SKM-1 (cell line): ENCODE data around the gene PTPN14.

ENCODE experiments used
- DNase-seq: peaks from one replicate; lab custom pipeline; 2025; ENCODE audit not compliant: unreplicated experiment; lab: John Stamatoyannopoulos, UW

Gene PTPN14

DNA sequence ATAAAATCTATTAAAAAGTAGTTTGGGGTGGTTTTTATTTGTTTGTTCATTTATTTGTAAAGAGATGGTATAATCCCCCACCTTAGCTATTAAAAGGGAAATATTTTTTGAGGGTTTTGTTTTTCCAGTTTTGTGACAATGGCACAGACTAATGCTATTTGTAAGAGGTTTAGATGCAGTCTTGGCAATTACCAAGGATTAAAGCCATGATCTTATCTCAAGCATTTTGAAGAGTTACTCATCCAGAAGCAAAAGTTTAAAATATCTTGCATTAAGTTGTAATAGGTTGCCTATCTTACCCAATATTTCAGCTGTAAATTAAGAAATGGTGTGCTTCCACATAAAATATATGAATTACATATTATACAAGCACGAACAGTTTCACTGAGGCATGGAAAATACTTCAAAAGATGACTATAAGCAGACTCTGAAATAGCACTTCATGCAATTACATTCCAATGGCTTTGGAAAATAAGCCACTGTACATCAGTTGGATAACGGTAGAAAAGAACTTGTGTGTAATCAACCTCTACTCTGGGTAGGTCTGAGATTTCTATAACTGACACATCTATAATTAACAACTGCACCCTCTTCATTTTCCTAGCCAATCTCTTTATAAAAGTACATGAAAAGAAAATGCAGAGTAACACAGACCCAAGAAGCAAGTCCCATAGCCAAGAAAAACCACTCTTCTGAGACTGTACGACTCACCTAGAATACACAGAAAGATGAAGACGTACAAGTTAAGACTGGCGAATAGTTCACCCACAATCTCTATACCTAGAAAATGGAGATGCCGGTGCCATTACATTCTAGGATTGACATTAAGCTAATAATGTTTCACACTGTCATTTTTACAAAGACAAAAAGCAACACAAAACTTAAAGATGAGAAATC, 95.2 kb downstream of the PTPN14 start:
- no peak for DNase-seq

DNA sequence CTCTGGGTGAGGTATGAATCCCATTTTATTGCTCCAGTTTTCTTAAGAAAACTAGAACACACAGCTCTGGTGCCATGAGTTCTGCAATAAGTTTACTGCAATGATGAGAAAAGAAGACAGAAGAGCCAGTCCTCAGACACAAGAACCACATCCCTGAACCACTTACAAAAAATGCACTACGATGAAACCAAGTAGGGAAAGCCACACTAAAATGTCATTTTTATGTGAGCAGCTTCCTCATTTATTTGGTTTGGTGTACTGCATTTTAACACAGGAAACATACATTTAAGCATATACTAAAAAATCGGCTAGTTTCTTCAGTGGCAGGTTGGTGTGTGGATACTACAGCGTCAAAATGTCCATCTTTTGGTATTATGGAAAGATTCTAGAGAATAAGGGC, 95.9 kb downstream of the PTPN14 start:
- DNase-seq = peak; percentile 25

- no peak for DNase-seq
Measured at GRCh38 chr1:214454569-214455396, 96.6 kb downstream of the PTPN14 start.

DNA sequence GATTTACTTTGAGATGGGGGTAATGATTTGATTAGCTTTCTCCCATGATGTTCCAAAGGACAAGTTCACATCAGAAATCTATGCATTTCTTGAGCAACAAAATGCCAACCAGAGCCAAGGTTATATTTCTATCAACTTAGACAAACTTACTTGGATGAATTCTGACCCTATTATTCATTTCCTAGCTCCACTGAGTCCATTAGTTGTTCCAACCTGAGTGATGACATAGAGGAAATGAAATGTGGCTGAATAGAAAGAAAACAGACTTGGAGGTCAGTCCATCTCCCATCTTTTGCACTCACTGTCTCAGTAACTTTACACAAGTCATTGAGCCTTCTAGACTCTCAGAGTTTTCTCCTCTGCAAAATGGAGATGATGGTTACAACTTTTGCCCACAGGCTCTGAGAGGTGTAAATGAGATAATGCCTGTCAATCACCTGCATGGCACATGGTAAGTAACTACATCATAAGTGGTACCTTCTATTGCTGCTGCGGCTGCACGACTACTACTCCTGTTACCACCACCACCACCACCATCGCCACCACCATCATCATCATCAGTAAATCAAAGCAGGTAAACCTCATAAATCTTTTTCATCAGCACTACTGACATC, 98.2 kb downstream of the PTPN14 start:
- DNase-seq = no peak

DNA sequence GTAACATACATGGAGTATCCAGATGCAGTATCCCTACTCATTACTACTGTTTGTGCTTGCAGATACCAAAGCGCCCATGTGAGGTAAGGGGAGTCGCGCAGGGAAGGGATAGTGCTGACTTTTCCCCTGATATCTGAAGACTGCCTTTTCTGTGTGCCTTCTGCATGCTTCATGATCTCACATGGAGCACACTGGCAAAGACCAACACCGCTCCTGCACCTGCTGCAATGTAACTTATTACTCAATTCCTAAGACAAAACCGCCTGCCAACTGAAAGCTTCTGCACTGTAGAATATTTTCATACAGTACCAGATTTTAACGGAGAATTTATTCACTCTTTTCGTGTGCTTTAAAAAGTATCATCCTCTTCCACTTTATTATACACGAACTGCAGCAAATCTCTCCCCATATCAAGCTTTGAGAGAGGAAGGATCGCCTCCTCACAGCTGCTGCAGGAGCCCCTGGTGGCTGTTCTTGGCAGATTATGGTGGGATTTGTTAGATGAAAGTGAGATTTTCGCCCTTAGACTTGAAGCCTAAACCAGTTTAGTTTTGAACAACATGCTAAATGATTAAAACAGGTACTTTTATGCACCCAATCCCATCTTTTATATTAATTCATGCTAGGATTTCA, 99.1 kb downstream of the PTPN14 start:
- no peak for DNase-seq

DNA sequence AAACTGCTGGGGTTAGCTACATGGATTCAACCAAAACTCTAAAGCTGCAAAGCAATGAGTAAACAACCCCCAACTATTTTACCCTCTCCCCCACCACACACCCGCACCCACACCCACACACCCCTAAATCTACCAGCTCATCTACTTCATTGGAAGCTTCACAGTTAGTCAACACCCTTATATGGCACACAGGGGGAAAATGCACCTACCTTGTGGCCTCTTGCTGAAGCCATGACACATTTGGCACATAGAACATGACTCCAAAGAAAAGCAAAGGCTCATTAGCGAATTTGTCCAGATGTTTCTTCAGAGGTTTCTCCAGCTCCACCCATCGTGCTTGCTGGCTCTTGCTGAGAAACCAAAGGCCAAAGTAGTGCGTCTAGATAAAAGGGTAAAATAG, 99.8 kb downstream of the PTPN14 start:
- no peak for DNase-seq

DNA sequence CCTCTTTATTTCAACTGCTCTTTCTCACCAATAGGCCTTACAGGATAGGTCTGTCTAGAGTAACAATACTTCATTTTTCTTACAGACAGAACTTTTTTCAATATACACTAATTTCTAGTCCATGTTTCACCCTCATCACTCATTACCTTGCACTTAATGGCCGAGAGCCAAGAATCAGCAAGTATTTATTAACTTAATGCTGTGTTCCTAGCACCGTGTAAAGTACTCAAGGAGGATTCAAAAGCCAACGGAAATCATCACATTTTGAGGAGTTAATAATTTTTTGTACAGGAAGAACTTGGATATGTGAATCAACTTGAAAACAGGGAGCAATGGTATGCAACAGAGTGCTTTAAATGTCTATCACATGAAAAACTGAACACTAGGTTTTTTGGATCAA, 102.0 kb downstream of the PTPN14 start:
- DNase-seq = no peak

- no peak for DNase-seq
Measured at GRCh38 chr1:214448536-214448935, 102.9 kb downstream of the PTPN14 start.

DNA sequence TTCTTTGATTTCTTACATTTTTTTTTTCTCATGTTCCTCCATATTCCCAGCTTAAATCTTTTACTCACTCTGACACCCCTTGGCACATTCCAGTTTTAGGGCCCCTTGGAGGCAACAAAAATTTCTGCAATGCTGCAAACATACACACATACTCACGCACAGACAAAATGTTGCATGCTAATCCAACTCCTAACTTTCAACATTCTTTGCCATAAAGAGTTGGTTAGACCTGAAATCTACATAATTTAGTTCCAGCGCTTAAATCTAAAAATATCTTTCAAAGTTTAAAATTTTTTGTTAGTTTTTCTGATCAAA, 103.9 kb downstream of the PTPN14 start:
- DNase-seq = no peak

DNA sequence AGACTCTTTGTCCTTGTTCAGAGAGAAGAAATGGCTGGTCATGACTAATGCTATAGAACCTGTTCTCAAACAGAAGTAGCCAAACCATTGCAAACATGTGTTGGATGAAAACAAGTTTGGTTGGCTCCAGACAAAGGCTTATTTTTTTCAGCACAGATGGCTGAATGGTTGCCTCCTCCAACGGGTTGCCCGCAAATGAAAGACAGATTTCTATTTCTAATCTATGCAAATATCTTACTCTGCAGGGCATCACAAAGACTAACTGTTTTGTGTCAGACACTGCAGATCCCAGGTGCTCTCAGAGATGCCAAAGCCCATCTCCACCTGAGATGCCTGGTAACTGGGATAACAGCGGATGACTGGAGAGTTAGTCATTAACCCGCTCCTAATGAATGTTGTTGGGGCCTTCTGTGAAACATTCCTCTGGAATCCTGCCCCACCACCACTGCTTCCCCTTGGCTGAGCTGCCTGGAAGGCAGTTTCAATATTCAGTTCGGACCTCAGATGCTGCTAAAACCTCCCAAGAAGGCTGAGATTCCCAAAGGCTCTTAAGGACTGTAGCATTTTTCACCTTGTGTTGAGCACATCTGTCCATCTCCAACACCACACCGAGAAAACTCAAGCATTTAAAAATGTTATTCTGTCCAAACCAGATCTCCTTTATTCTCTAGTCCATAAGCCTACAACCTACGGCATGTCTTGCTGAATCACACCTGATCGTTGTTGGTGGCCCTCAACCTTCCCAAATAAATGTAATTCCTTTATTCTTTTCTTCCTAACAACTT, 104.4 kb downstream of the PTPN14 start:
- no peak for DNase-seq

DNA sequence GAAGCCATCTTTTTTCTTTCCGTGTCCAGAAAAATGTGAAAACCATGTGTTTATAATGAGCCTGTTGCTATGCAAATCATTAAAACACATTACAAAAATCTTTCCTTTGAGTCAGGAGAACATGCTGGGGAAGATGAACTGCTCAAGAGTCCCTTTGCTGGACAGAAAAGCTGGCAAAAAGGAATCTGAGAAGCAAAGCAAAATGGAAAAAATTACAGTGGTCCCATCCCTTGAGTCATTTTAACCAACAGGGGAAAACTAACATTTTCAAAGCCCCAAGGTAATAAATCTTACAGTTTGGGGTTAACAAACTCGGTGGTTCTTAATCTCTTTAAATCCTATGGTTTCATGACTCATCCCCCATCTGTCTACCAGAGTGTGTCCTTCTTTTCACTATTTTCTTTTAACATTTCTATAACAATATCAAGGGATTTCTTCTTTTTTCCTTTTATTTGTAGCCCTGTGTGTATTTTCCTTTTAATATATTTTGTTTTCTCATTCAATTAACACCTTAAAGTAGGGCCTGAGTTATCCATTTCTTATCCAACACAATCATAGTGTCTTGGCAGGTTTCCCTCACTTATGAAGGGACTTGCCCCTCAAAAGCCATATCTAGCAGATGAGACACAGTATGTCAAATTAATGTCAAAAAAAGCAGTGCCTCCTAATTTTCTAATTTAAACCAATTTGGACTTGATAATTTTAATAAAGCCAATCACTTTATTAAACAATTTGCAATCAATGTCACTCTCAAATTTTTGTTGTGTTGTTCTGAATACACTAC, 105.4 kb downstream of the PTPN14 start:
- DNase-seq = no peak

GRCh38 chr1:214445199-214445598, 106.2 kb downstream of the PTPN14 start:
- DNase-seq = no peak

DNA sequence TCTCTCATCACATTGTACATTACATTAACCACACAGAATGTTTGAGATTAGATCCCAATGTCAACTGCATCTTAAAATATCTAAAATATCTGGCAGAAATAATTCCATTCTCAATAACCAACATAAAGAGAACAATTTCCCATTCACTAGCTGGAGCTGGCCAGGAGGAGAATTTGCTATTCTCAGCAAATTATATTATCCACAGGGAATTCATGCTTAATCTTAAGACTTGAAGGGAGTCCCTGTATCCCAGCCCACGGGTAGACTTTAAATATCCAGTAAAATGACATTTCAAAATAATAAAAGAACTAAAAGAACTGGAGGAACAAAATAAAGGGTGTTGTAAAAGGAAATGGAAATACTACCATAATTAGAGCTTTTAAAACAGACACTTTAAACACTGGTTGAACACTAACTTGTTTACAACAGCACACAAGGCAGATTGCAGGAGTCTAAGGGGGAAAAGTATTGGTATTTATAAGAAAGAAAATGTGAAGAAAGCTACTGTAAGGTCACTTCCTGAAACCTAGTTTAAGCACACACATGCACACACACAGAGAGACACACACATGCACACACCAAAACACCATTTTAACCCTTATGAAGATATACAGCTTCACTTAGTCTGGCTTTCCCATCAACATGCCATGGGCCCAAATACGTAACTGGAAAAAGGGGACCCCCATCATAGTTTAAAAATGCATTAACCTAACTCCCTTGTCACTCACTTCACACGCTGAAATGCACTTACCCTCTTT, 107.0 kb downstream of the PTPN14 start:
- no peak for DNase-seq

GRCh38 chr1:214441119-214441518, 110.3 kb downstream of the PTPN14 start:
- no peak for DNase-seq

- DNase-seq = no peak
Measured at GRCh38 chr1:214440219-214440965, 111.0 kb downstream of the PTPN14 start.

GRCh38 chr1:214439352-214440119, 111.9 kb downstream of the PTPN14 start:
- peak; percentile 41 for DNase-seq

DNA sequence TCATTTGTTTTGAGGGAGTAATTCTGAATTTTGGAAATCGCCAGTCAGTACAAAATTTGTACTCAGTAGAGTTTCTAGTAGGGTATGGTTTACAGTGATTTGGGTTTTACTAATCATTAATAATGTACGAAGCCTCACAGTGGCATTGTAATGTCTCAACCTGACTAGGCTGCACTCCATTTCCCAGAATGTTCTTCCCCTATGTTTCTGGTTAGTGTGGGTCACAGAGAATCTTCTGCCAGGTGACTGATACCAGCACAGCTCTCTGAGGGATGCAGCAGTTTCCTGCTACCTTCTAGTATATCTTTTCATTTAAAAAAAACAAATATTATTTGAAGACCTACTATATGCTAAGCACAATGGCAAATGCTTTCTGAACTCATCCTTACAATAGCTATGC, 112.9 kb downstream of the PTPN14 start:
- DNase-seq = no peak

DNA sequence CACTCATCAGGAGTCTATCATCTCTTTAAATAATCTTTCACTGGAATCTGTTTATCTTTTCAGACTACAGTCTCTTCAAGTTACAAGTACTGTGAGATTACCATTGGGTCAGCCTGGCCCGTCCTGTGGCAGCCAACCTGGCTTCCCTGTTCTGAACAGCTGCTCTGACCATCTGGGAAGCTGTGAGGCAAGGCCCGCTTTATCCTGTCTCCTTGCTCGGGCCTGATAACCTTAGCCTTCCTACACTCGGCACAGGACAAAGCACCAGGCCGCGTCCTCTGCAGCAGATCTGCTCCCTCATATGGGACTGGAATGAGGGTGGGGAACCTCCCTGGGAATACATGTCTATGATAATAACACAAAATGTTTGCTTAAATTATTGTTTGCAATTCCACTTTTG, 113.3 kb downstream of the PTPN14 start:
- DNase-seq = no peak
